Measurements from ENCODE around the gene FBXO21. TPM values are rescaled to one million over a fixed set of nuclear protein-coding genes. Genes with fewer than 3 reads are reported as not detected.
A peak's percentile ranks its signal among the peaks of the same experiment; 100 is the strongest.

The FBXO21 gene
- polyA plus RNA-seq, 1 donor (not counting 4 experiments of a cell fraction or from before 2014, with no cell fraction given), result 21.9 TPM

GRCh38 chr12:117120787-117121186 lies 69.5 kb downstream of the FBXO21 start:
- dilution Hi-C loops (cut with MboI; ENCODE audit: extremely low pct_ligation_motif_present, low sequenced_read_pairs), result no loop called here
- H3K9ac ChIP-seq (ENCODE audit: control insufficient read depth, extremely low read depth, insufficient read depth, low read length), result no peak overlapping the region
- H3K79me2 ChIP-seq (ENCODE audit: control insufficient read depth, insufficient read depth, low read length), result no peaks in the 10 kb centered on the region

DNA sequence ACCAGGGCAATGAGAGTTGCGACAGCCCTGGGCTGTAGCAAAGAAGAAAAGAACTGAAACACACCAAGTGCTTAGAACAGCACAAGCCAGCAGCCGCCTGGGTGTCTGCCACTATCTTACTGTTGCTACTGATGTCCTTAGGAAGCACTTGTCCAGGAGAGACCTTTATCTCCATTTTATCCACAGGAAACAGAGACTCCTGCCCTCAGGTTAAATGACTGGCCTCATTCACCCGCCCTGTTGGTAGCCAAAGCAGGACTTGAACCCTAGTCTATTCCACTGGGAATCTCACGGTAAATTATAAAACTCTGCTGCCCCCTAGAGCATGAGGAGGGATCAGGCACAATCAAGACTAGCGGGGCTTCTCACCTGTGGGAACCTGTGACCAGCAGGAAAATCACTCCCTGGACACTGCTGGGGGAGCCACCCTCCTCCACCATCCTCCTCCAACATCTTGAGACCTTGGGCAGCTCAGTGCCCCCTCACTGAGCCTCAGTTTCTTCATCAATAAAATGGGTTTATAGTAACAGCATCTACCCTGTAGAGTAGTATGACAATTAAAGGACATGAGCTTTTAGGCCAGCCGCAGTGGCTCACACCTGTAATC lies 70.6 kb downstream of the FBXO21 start:
- no peak overlapping the region for H3K4me3 ChIP-seq (ENCODE audit: control insufficient read depth in 2 of 3, extremely low read depth in 1 of 3, insufficient read depth in 2 of 3, low read depth in 1 of 3, low read length in 3 of 3)
- no peaks in the 10 kb centered on the region for H3K27me3 ChIP-seq (ENCODE audit: control insufficient read depth, extremely low read depth, insufficient read depth, low read length)
- TF ChIP-seq, protein P1, sequence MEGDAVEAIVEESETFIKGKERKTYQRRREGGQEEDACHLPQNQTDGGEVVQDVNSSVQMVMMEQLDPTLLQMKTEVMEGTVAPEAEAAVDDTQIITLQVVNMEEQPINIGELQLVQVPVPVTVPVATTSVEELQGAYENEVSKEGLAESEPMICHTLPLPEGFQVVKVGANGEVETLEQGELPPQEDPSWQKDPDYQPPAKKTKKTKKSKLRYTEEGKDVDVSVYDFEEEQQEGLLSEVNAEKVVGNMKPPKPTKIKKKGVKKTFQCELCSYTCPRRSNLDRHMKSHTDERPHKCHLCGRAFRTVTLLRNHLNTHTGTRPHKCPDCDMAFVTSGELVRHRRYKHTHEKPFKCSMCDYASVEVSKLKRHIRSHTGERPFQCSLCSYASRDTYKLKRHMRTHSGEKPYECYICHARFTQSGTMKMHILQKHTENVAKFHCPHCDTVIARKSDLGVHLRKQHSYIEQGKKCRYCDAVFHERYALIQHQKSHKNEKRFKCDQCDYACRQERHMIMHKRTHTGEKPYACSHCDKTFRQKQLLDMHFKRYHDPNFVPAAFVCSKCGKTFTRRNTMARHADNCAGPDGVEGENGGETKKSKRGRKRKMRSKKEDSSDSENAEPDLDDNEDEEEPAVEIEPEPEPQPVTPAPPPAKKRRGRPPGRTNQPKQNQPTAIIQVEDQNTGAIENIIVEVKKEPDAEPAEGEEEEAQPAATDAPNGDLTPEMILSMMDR (optimal IDR thresholded peaks at IDR 0.05 in 1 of 3, IDR thresholded peaks at IDR 0.05 in 1 of 3, conservative IDR thresholded peaks at IDR 0.05 in 1 of 3; ENCODE audit: extremely low read depth in 1 of 3, insufficient read depth in 2 of 3, low read length in 3 of 3), result peak; percentile 66 to 73 (median 73)
- TF ChIP-seq EZH2 (IDR thresholded peaks at IDR 0.05; ENCODE audit: low read length), result no peak
- no peaks in the 10 kb centered on the region for H3K36me3 ChIP-seq (ENCODE audit: control insufficient read depth in 2 of 2, extremely low read depth in 1 of 2, insufficient read depth in 2 of 2, low read length in 2 of 2)
- no peak for DNase-seq (ENCODE audit: low read depth, low spot score)
- no peaks in the 10 kb centered on the region for H3K9me3 ChIP-seq (ENCODE audit: control insufficient read depth, low read depth, low read length)
- no peaks in the 10 kb centered on the region for H3K79me2 ChIP-seq (ENCODE audit: control insufficient read depth, insufficient read depth, low read length)
- no peaks in the 10 kb centered on the region for H4K20me1 ChIP-seq (ENCODE audit: control insufficient read depth, extremely low read depth, insufficient read depth, low read length)
- no peak for FAIRE-seq
- no peak overlapping the region for H2AFZ ChIP-seq (ENCODE audit: control insufficient read depth, low read length)
- H3K4me2 ChIP-seq (ENCODE audit: control insufficient read depth, extremely low read depth, insufficient read depth, low read depth, low read length), result no peak overlapping the region
- no peak overlapping the region for H3K9ac ChIP-seq (ENCODE audit: control insufficient read depth, extremely low read depth, insufficient read depth, low read length)
- H3K4me1 ChIP-seq (ENCODE audit: control insufficient read depth, extremely low read depth, insufficient read depth, low read length), result no peaks in the 10 kb centered on the region
- no peaks in the 10 kb centered on the region for H3K9me1 ChIP-seq (ENCODE audit: control insufficient read depth, extremely low read depth, insufficient read depth, low read length)
- dilution Hi-C loops (cut with MboI; ENCODE audit: extremely low pct_ligation_motif_present, low sequenced_read_pairs), result no loop called here
- H3K27ac ChIP-seq (ENCODE audit: control insufficient read depth, insufficient read depth, low read length), result no peak overlapping the region

More at GRCh38 chr12:117120787-117121186, 69.5 kb downstream of the FBXO21 start:
- Histone ChIP-seq H3K27me3 (ENCODE audit: control insufficient read depth, extremely low read depth, insufficient read depth, low read length) (no peaks in the 10 kb centered on the region), H4K20me1 (ENCODE audit: control insufficient read depth, extremely low read depth, insufficient read depth, low read length) (no peaks in the 10 kb centered on the region), H3K36me3 (ENCODE audit: control insufficient read depth in 2 of 2, extremely low read depth in 1 of 2, insufficient read depth in 2 of 2, low read length in 2 of 2) (no peaks in the 10 kb centered on the region), H3K4me3 (ENCODE audit: control insufficient read depth in 2 of 3, extremely low read depth in 1 of 3, insufficient read depth in 2 of 3, low read depth in 1 of 3, low read length in 3 of 3) (no peak overlapping the region), H3K4me2 (ENCODE audit: control insufficient read depth, extremely low read depth, insufficient read depth, low read depth, low read length) (no peak overlapping the region), H3K9me3 (ENCODE audit: control insufficient read depth, low read depth, low read length) (no peaks in the 10 kb centered on the region), H3K27ac (ENCODE audit: control insufficient read depth, insufficient read depth, low read length) (no peak overlapping the region), H3K4me1 (ENCODE audit: control insufficient read depth, extremely low read depth, insufficient read depth, low read length) (no peaks in the 10 kb centered on the region), H2AFZ (ENCODE audit: control insufficient read depth, low read length) (no peak overlapping the region), H3K9me1 (ENCODE audit: control insufficient read depth, extremely low read depth, insufficient read depth, low read length) (no peaks in the 10 kb centered on the region)
- DNase-seq (ENCODE audit: low read depth, low spot score) (no peak), FAIRE-seq (no peak)
- TF ChIP-seq EZH2 (IDR thresholded peaks at IDR 0.05; ENCODE audit: low read length), result no peak
- TF ChIP-seq, protein P1 (optimal IDR thresholded peaks at IDR 0.05 in 1 of 3, IDR thresholded peaks at IDR 0.05 in 1 of 3, conservative IDR thresholded peaks at IDR 0.05 in 1 of 3; ENCODE audit: extremely low read depth in 1 of 3, insufficient read depth in 2 of 3, low read length in 3 of 3), result no peak
